K562 (cell line): ENCODE results near the gene GPT2. TPM values are rescaled to one million over a fixed set of nuclear protein-coding genes. Genes with fewer than 3 reads are reported as not detected.

Source experiments
- ATF6 ChIP-seq: sonication (generic); formaldehyde crosslinking; IDR thresholded peaks from 2 replicates; pipeline ENCODE4 v1.4.0; 2020; ENCODE audit warnings: mild to moderate bottlenecking, missing genetic modification reagents
- DMBX1 ChIP-seq: fragments of 250-450 bp; sonication (Bioruptor Pico); IDR thresholded peaks from 2 replicates; pipeline ENCODE4 v1.8.0; 2022; ENCODE audit warnings: inconsistent platforms, mild to moderate bottlenecking, moderate library complexity, borderline replicate concordance
- ETS1 ChIP-seq: conservative IDR thresholded peaks from 2 replicates; pipeline ENCODE4 v1.6.1; 2011; ENCODE audit warnings: low read depth, mild to moderate bottlenecking, low read length; ENCODE audit not compliant: control insufficient read depth
- GTF3C2 ChIP-seq: IDR thresholded peaks from 3 replicates; pipeline ENCODE4 v1.6.1; 2011; ENCODE audit warnings: borderline replicate concordance, mild to moderate bottlenecking, moderate library complexity; ENCODE audit not compliant: insufficient read length; ENCODE audit errors: extremely low read depth
- MITF ChIP-seq: IDR thresholded peaks from 2 replicates; pipeline ENCODE4 v1.6.1; 2014; ENCODE audit warnings: antibody characterized with exemption
- MTA1 ChIP-seq: fragments of 450-650 bp; IDR thresholded peaks from 2 replicates; pipeline ENCODE4 v1.6.1; 2017; ENCODE audit warnings: borderline replicate concordance
- MTA3 ChIP-seq: fragments of 450-650 bp; formaldehyde crosslinking; IDR thresholded peaks from 2 replicates; pipeline ENCODE4 v1.6.1; 2017; ENCODE audit warnings: mild to moderate bottlenecking, borderline replicate concordance
- NFRKB ChIP-seq: fragments of 450-650 bp; IDR thresholded peaks from 2 replicates; pipeline ENCODE4 v1.6.1; 2016; ENCODE audit warnings: low read depth
- POLR2B ChIP-seq: fragments of 450-650 bp; IDR thresholded peaks from 2 replicates; pipeline ENCODE4 v1.6.1; 2018; ENCODE audit warnings: low read depth; ENCODE audit not compliant: partially characterized antibody
- PYGO2 ChIP-seq: fragments of 450-650 bp; IDR thresholded peaks from 2 replicates; pipeline ENCODE4 v1.6.1; 2016; ENCODE audit warnings: mild to moderate bottlenecking, missing genetic modification characterization, moderate library complexity, missing compliant biosample characterization
- TFAM ChIP-seq: fragments of 250-450 bp; sonication (Bioruptor Pico); conservative IDR thresholded peaks from 2 replicates; pipeline ENCODE4 v1.5.0; 2021; ENCODE audit warnings: mild to moderate bottlenecking, moderate library complexity
- TGIF2 ChIP-seq: sonication (generic); formaldehyde crosslinking; IDR thresholded peaks from 2 replicates; pipeline ENCODE4 v1.8.1; 2022; ENCODE audit warnings: mild to moderate bottlenecking, missing genetic modification reagents, moderate library complexity
- ZFP91 ChIP-seq: sonication (generic); formaldehyde crosslinking; IDR thresholded peaks from 2 replicates; pipeline ENCODE4 v1.8.0; 2022; ENCODE audit warnings: mild to moderate bottlenecking, missing genetic modification reagents
- ZNF57 ChIP-seq: fragments of 450-650 bp; formaldehyde crosslinking; IDR thresholded peaks from 2 replicates; pipeline ENCODE4 v1.4.0; 2020; ENCODE audit warnings: mild to moderate bottlenecking, moderate library complexity
- polyA plus RNA-seq, 8 experiments: library from polyadenylated mRNA; depleted of rRNA in 4 of 8; stranded (reverse) in 5 of 8; unstranded in 3 of 8; fragments of >200 nt; fragmentation: Nextera tagmentation in 2 of 8; fragmentation: Illumina TruSeq in 1 of 8; extraction: Ambion mirVana in 2 of 8; extraction: Trizol in 1 of 8; gene quantifications; 2 replicates each; pipeline versions ENCODE4 v1.2.1 to v1.2.3, GENCODE V29; 2011 to 2014; ENCODE audit warnings: inconsistent platforms in 1 of 8, missing spikeins in 1 of 8
- total RNA-seq, 7 experiments: library from RNA; depleted of rRNA in 6 of 7; stranded (reverse); fragments of >200 nt in 6 of 7; fragmentation: Illumina TruSeq in 2 of 7; extraction: Trizol in 2 of 7; gene quantifications; 2 replicates each; pipeline versions ENCODE4 v1.2.1 to v1.2.3, GENCODE V29; 2011 to 2021; ENCODE audit warnings: low replicate concordance in 1 of 7

The GPT2 gene
- total and polyA plus RNA-seq, 9 of the 15 experiments (the other 6 are each of a cell fraction or from before 2014, with no cell fraction given): 0.79 to 14.4 (median 5.8) TPM

GRCh38 chr16:46973207-46973995 lies 89.2 kb downstream of the GPT2 start, which contains the start of gene DNAJA2 (continued):
- TF ChIP-seq ETS1: no peak; the same call in 1 of the 2 replicates
- no peak for TF ChIP-seq MTA1
- no peak for TF ChIP-seq TFAM
- no peak for TF ChIP-seq ZNF57 (CRISPR knock-in tag)
- TF ChIP-seq MTA3: 0 out of 2 replicates have a peak, but pooled peaks have one; percentile 72
- no peak for TF ChIP-seq MITF
- TF ChIP-seq DMBX1 (CRISPR knock-in tag): peak; percentile 55; the same call in 1 of the 2 replicates
- TF ChIP-seq PYGO2 (tag): no peak
- peak; percentile 91 for TF ChIP-seq POLR2B
- no peak for TF ChIP-seq TGIF2
- TF ChIP-seq ATF6: no peak; the same call in 1 of the 2 replicates
- no peak for TF ChIP-seq GTF3C2
- TF ChIP-seq NFRKB: peak; percentile 78; the same call in 1 of the 2 replicates
- TF ChIP-seq ZFP91: no peak
